Left renal pelvis (tissue), 4 donors: ENCODE results near the gene GRM2. TPM values are rescaled to one million over a fixed set of nuclear protein-coding genes. Genes with fewer than 3 reads are reported as not detected.

ENCODE experiments used
- DNase-seq, 4 donors: peaks; one replicate each; pipeline ENCODE4 v3.0.0-alpha.2; 2013; ENCODE audit warnings: low read depth in 4 of 4, low spot score in 3 of 4
- polyA plus RNA-seq, 4 donors: library from polyadenylated mRNA; unstranded; fragments of 120-200 nt; gene quantifications; one replicate each; pipeline ENCODE4 v1.2.1, GENCODE V29; 2013; ENCODE audit not compliant: insufficient read length in 4 of 4

The GRM2 gene
- polyA plus RNA-seq, 4 donors: 0.27 to 0.81 (median 0.50) TPM

GRCh38 chr3:51703761-51704510, 2.9 kb upstream of the GRM2 start:
- DNase-seq: no peak

DNA sequence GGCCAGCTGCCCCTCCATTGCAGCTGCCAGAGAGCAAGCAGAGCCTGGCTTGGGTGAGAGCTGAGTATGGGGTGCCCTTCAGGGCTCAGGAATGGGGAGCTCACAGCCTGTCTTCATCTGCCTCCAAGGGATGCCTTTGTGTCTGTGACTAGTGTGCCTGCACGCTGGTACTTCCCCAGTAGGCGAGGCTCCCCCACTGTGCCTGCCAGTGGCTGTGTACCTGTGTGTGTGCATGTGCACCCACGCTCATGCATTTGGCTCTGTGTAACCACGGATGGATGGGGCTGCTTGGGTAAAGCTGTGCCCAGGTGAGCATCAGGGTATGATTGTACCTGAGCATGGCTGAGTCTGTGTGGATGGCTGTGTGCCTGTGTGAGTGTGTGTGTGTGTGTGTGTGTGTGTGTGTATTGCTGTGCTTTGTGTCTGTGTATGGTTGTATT, 2.3 kb upstream of the GRM2 start:
- no peak for DNase-seq

GRCh38 chr3:51705276-51706020, 1.4 kb upstream of the GRM2 start:
- no peak for DNase-seq

DNA sequence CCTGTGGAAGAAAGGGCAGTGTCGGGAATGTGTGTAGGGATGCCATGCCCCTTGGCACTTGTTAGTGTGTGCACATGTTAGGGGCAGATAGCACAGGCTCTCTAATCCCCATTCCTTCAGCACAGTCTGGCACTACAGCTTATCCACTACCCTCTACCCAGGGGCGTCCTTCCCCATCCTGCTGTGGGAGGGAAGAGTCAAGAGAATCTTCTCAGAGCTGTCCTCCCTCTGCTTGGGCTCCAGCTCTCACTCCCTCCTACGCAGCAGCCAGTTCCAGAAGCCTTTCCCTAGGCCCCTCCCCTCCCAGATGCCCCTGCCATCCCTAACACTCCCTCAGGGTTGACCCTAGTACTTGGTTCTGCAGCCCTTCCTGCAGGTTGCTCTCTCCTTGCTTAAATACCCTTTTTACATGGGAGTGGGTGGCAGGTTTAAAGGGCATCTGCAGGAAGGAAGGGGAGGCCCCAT, 815 bp upstream of the GRM2 start:
- DNase-seq: no peak

DNA sequence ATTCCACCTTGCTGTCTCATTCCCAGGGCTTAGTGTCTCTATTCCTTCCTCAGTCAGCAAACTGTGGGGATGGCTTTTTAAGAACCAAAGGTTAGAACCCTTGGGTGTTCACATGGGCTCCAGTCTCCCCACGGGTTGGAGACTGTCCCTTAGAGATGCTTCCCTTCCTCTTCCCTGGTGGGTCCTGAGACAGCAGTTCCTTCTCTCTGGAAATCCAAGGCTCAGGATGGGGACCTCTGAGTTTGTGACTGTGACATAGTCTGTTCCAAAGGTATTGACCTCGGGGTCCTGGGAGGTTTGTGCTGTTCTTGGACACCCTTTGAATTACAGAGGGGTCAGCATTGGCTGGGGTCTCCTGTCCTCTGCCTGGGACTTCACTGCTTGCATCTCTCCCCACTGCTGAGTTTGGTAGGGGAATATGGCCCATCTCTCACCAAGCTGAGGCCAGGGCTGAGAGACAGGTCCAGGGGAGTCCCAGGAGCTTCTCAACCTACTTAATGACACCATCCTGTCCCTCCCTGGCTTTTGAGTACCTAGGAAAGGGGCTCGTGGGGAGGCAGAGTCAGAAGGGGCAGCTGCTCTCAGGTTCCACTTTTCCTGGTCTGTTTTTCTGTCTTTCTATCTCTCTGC, 1.5 kb downstream of the GRM2 start:
- no peak for DNase-seq

DNA sequence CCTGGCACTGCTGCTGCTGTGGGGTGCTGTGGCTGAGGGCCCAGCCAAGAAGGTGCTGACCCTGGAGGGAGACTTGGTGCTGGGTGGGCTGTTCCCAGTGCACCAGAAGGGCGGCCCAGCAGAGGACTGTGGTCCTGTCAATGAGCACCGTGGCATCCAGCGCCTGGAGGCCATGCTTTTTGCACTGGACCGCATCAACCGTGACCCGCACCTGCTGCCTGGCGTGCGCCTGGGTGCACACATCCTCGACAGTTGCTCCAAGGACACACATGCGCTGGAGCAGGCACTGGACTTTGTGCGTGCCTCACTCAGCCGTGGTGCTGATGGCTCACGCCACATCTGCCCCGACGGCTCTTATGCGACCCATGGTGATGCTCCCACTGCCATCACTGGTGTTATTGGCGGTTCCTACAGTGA, 2.1 kb downstream of the GRM2 start:
- no peak for DNase-seq

- no peak for DNase-seq
Observed at GRCh38 chr3:51709675-51710074, 2.8 kb downstream of the GRM2 start.

DNA sequence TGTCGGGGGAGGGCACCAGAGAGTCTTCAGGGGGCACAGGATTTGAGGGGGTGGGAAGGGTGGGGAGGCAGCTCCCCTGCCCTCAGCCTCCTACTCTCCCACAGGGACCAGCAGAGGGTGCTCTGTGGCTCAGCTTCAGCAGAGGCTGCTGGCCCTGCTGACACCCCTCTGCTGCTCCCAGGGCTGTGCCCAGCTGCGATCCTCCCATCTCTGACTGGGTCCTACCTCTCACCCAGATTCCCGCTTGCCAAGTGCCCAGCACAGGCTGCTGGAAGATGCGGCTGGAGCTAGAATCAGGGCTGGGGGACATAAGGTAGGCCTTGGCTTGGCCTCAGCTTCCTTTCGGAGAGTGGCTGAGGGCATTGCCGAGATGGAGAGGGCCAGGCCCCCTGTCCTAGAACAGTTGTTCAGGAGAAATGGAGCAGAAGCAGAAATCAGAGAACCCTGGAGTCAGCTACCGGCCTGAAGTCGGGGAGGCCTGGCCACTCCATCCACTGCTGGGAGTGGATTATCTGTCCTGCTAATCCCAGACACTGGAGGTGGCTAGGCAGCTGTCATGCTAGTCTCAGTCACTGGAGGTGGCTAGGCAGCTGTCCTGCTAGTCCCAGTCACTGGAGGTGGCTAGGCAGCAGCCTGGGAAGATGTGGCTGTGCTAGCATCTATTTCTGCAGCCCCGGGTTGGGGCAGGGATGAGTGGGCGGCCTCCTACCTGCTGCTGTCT, 3.9 kb downstream of the GRM2 start:
- no peak for DNase-seq

- DNase-seq: no peak
Observed at GRCh38 chr3:51711352-51712037, 4.6 kb downstream of the GRM2 start.

- DNase-seq: no peak
Observed at GRCh38 chr3:51712038-51712420, 5.2 kb downstream of the GRM2 start.

DNA sequence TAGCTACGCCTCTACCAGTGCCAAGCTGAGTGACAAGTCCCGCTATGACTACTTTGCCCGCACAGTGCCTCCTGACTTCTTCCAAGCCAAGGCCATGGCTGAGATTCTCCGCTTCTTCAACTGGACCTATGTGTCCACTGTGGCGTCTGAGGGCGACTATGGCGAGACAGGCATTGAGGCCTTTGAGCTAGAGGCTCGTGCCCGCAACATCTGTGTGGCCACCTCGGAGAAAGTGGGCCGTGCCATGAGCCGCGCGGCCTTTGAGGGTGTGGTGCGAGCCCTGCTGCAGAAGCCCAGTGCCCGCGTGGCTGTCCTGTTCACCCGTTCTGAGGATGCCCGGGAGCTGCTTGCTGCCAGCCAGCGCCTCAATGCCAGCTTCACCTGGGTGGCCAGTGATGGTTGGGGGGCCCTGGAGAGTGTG, 5.7 kb downstream of the GRM2 start:
- no peak for DNase-seq

- DNase-seq: no peak
Observed at GRCh38 chr3:51712963-51713362, 6.1 kb downstream of the GRM2 start.

DNA sequence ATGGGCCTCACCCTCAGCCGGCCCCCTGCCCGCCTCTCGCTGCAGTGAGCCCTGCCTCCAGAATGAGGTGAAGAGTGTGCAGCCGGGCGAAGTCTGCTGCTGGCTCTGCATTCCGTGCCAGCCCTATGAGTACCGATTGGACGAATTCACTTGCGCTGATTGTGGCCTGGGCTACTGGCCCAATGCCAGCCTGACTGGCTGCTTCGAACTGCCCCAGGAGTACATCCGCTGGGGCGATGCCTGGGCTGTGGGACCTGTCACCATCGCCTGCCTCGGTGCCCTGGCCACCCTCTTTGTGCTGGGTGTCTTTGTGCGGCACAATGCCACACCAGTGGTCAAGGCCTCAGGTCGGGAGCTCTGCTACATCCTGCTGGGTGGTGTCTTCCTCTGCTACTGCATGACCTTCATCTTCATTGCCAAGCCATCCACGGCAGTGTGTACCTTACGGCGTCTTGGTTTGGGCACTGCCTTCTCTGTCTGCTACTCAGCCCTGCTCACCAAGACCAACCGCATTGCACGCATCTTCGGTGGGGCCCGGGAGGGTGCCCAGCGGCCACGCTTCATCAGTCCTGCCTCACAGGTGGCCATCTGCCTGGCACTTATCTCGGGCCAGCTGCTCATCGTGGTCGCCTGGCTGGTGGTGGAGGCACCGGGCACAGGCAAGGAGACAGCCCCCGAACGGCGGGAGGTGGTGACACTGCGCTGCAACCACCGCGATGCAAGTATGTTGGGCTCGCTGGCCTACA, 8.5 kb downstream of the GRM2 start:
- no peak for DNase-seq

DNA sequence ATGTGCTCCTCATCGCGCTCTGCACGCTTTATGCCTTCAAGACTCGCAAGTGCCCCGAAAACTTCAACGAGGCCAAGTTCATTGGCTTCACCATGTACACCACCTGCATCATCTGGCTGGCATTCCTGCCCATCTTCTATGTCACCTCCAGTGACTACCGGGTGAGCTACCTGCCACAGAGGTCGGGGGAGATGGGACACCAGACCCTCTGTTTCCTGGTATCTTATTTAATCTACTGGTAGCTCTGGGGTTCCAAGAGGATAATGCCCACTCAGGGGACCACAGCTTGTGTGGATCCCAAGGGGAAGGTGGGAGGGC, 9.1 kb downstream of the GRM2 start:
- no peak for DNase-seq

DNA sequence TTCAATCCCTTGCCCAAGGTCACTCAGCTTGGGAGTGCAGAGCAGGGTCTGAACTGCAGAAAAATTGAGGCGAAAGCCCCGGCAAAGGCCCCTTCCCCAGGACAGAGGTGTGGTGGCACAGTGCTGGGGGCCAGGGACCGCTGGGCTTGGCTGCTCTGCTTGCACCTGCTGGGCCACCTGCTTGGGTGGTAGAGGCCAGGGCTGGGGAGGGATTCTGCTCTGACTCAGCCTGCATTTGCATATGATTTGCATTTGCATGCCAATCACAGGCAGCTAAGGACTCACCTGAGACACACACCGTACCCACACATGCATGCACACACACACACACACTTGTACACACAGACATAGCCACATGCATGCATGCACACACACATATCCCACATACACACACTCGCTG, 9.9 kb downstream of the GRM2 start:
- no peak for DNase-seq

DNA sequence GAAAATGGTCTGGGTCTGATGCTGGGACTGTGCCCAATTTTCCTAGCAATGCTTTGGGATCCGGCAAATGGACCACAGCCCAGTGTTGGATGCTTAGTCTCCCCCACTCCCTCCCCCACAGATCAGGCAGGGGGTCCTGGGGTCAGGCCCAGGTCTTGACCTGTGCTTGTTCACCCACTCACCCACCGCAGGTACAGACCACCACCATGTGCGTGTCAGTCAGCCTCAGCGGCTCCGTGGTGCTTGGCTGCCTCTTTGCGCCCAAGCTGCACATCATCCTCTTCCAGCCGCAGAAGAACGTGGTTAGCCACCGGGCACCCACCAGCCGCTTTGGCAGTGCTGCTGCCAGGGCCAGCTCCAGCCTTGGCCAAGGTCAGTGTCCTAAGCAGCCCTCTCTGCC, 10.6 kb downstream of the GRM2 start:
- DNase-seq: no peak

DNA sequence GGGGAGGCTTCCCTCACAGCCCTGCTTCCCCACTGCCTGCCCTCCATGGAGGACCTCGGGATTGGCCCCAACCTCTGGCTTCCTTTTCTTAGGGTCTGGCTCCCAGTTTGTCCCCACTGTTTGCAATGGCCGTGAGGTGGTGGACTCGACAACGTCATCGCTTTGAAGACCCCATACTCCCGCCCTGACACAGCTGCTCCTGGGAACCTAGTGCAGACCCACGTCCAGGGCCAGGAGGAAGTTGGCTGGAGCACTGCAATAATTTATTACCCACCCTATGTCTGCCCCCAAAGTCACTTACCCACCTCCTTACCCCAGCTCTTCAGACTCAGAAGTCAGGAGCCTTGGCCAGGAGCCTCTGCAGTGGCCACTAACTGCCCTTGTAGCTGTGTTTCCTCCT, 11.1 kb downstream of the GRM2 start:
- no peak for DNase-seq

DNA sequence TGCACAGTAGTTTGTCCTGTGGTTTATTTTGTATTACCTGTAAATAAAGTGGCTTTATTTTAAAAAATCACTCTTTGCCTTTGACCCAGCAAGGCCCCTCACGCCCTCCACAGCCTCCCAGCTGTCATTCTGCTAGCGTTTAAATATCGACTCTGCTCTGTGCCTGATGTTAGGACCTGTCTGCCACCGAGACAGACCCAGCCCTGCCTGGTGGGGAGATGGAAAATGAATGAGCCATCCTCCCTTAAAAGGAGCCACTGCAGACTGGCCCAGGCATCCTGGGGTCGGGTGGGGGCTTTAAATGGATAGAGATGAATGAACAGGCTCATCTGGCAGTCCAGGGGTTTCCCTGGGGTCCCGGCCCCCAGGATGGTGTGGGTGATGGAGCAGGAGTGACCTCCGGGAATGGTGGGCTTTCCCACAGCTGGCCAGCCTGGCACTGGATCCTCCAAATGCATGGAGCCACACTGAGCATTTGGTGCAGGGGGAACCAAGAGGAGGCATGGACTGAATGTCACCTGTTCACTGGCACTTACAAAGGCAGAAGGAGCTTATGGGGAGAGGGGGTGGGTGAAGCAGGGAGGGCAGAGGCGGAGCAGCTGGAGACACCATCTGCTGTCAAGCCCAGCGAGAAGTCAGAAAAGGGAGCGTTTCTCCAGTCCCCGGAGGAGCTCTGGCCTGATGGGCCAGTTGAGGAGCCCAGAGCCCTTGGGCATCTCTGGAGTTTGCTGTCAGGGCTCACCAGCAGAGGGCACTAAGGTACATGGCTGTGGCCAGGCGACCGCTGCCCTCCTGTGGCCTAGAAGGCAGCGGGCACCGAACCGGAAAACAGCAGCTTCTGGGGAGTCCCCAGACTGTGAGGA, 11.9 kb downstream of the GRM2 start:
- peak in 3 of 4 donors; percentile 19 to 29 (median 20) for DNase-seq
